MCF 10A (cell line): Measurements from ENCODE around the gene PSMD13. TPM values are rescaled to one million over a fixed set of nuclear protein-coding genes. Genes with fewer than 3 reads are reported as not detected.

ENCODE experiments used
- BruUV-seq: library from RNA; stranded (reverse); fragments of 400-500 nt; replicated peaks from 2 replicates; lab custom pipeline; 2021; lab: Mats Ljungman, UMichigan
- CTCF ChIA-PET: fragments of 300-600 bp; sonication (Branson Sonifier 250); formaldehyde crosslinking; extraction: SDS; loops from one replicate; lab custom pipeline; 2021; ENCODE audit warnings: antibody characterized with exemption, inconsistent platforms; lab: Yijun Ruan, JAX
- POLR2A ChIA-PET: fragments of 300-600, 350-650 bp; sonication (Branson Sonifier 250); formaldehyde crosslinking; extraction: SDS; loops from one replicate; lab custom pipeline; 2020; ENCODE audit warnings: antibody characterized with exemption, inconsistent platforms; lab: Yijun Ruan, JAX
- DNase-seq: peaks from one replicate; pipeline ENCODE4 v3.0.0-alpha.2; 2018; ENCODE audit not compliant: unreplicated experiment
- H3K27ac Mint-ChIP-seq: one replicate; pipeline ENCODE4 v1.8.0; 2022; ENCODE audit warnings: mild to moderate bottlenecking, low read depth, mixed read lengths; ENCODE audit not compliant: unreplicated experiment
- H3K27me3 Mint-ChIP-seq: one replicate; pipeline ENCODE4 v1.8.0; 2022; ENCODE audit warnings: mixed read lengths; ENCODE audit not compliant: insufficient read depth, unreplicated experiment
- H3K36me3 Mint-ChIP-seq: one replicate; pipeline ENCODE4 v1.8.0; 2022; ENCODE audit warnings: mild to moderate bottlenecking, moderate library complexity, mixed read lengths; ENCODE audit not compliant: insufficient read depth, unreplicated experiment
- H3K4me1 Mint-ChIP-seq: one replicate; pipeline ENCODE4 v1.8.0; 2022; ENCODE audit warnings: mixed read lengths; ENCODE audit not compliant: insufficient read depth, unreplicated experiment
- H3K4me3 Mint-ChIP-seq: one replicate; pipeline ENCODE4 v1.8.0; 2022; ENCODE audit warnings: mild to moderate bottlenecking, moderate library complexity, mixed read lengths; ENCODE audit not compliant: unreplicated experiment
- H3K9me3 Mint-ChIP-seq: one replicate; pipeline ENCODE4 v1.8.0; 2022; ENCODE audit warnings: mixed read lengths; ENCODE audit not compliant: unreplicated experiment
- CTCF ChIP-seq: fragments of 200-600 bp; IDR thresholded peaks from one replicate; pipeline ENCODE4 v1.8.0; 2022; ENCODE audit warnings: antibody characterized with exemption, mild to moderate bottlenecking; ENCODE audit not compliant: unreplicated experiment
- intact Hi-C: fragments of 100-400 bp; cut with micrococcal nuclease; formaldehyde crosslinking; loops from 2 replicates; pipeline ENCODE4 v1.14.1; 2022
- total RNA-seq: library from RNA; stranded (reverse); gene quantifications from 2 replicates; pipeline ENCODE4 v1.2.3, GENCODE V29; 2022

The PSMD13 gene
- total RNA-seq, 1 experiment from 2014 or later, result 103 TPM

DNA sequence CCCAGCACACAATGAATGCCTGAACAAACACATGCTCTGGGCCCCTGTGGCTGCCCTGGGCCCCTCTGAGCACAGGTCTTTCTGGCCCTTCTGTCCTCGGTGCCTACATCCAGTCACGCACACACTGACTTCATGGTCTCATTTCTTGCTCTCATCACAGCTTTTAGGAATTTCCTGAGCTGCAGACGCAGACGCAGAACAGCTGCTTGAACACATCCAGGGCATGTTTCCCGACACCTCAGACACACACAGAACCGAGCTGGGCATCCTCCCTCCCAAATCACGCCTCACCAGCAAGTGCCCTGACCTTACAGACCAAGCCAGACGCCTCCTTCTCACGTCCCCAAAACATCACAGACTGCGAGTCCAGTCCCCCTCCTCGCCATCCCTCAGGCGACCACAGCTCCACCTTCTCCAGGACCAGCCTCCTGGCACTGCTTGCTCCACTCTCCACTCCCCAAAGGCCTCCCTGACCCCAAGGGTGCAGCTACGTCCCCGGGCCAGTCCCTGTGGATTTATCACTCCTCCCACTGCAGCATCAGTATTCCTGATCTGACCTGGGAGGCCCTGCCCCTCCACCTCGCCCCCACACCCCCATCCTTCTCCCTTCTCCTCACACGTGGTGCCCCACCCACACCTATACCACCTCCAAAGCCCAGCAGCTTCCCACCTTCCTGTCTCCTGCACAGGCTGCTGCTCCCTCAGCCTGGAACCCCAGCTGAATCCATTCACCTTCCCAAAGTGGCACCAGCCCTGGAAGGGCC is 13.6 kb upstream of the PSMD13 start:
- no TSS peak for BruUV-seq
- H3K36me3 Mint-ChIP-seq, result peaks cover 23% of the 10 kb centered on the region
- POLR2A ChIA-PET, result interaction anchor here (1.4 to 2.3 kb wide), 2 partner anchors 11 to 15 kb away, joined by 4 to 12 read pairs; partner anchors contain the start of genes BET1L and RIC8A

GRCh38 chr11:223884-224283 is 12.9 kb upstream of the PSMD13 start:
- peaks cover 9% of the 10 kb centered on the region for H3K4me1 Mint-ChIP-seq
- POLR2A ChIA-PET, result interaction anchor here (2.3 kb wide), 1 partner anchor 16 kb away, joined by 12 read pairs; the partner anchor contains the start of genes BET1L and RIC8A
- CTCF ChIA-PET, result no interaction called here

More for the DNA sequence above, 13.6 kb upstream of the PSMD13 start:
- CTCF ChIA-PET, result interaction anchor here (0.6 kb wide), 1 partner anchor 225 kb away, joined by 3 read pairs; no protein-coding TSS in a partner anchor
- DNase-seq, result no peak
- intact Hi-C loops, result no loop called here
- no peak for TF ChIP-seq CTCF
- no peaks in the 10 kb centered on the region for H3K9me3 Mint-ChIP-seq
- H3K27ac Mint-ChIP-seq, result peak overlapping the region; percentile 38
- H3K4me1 Mint-ChIP-seq, result peaks cover 9% of the 10 kb centered on the region
- no peaks in the 10 kb centered on the region for H3K27me3 Mint-ChIP-seq
- no peak overlapping the region for H3K4me3 Mint-ChIP-seq

GRCh38 chr11:224424-224823 is 12.4 kb upstream of the PSMD13 start:
- Mint-ChIP-seq H3K27ac (no peak overlapping the region), H3K36me3 (peaks cover 34% of the 10 kb centered on the region), H3K4me3 (no peak overlapping the region), H3K4me1 (peaks cover 9% of the 10 kb centered on the region), H3K27me3 (no peaks in the 10 kb centered on the region), H3K9me3 (no peaks in the 10 kb centered on the region)
- no peak for DNase-seq
- ChIA-PET POLR2A (interaction anchor here (0.9 to 2.3 kb wide), 2 partner anchors 8 to 17 kb away, joined by 3 to 12 read pairs; partner anchors contain the start of genes BET1L and RIC8A), CTCF (interaction anchor here (0.7 to 1.0 kb wide), 2 partner anchors 17 to 27 kb away, joined by 3 to 4 read pairs; partner anchors contain the start of gene BET1L)
- BruUV-seq, result no TSS peak
- intact Hi-C loops, result no loop called here
- TF ChIP-seq CTCF, result no peak

More at GRCh38 chr11:223884-224283, 12.9 kb upstream of the PSMD13 start:
- BruUV-seq, result no TSS peak
- DNase-seq, result no peak
- H3K27me3 Mint-ChIP-seq, result no peaks in the 10 kb centered on the region
- peak overlapping the region; percentile 38 for H3K27ac Mint-ChIP-seq
- no peak overlapping the region for H3K4me3 Mint-ChIP-seq
- no peaks in the 10 kb centered on the region for H3K9me3 Mint-ChIP-seq
- intact Hi-C loops, result no loop called here
- H3K36me3 Mint-ChIP-seq, result peaks cover 30% of the 10 kb centered on the region
- no peak for TF ChIP-seq CTCF

GRCh38 chr11:225734-226453 is 10.9 kb upstream of the PSMD13 start:
- no peak overlapping the region for H3K4me3 Mint-ChIP-seq
- peaks cover 42% of the 10 kb centered on the region for H3K36me3 Mint-ChIP-seq
- CTCF ChIA-PET, result no interaction called here
- intact Hi-C loops, result no loop called here
- no peaks in the 10 kb centered on the region for H3K27me3 Mint-ChIP-seq
- peaks cover 9% of the 10 kb centered on the region for H3K4me1 Mint-ChIP-seq
- peak; percentile 73 for DNase-seq
- peak overlapping the region; percentile 69 for H3K27ac Mint-ChIP-seq
- TF ChIP-seq CTCF, result no peak
- no TSS peak for BruUV-seq
- POLR2A ChIA-PET, result interaction anchor here (0.8 to 1.6 kb wide), 3 partner anchors 9 to 133 kb away, joined by 3 to 4 read pairs (median 4); no protein-coding TSS in a partner anchor
- no peaks in the 10 kb centered on the region for H3K9me3 Mint-ChIP-seq
